MM.1S (cell line): Measurements from ENCODE around the gene FBXO44.

Source experiments
- DNase-seq: peaks from one replicate; pipeline ENCODE4 v3.0.0-alpha.2; 2015
- H2AFZ ChIP-seq: fragments of 300-600 bp; sonication (generic); 2 replicates; pipeline ENCODE4 v1.6.0; 2016; ENCODE audit warnings: antibody characterized with exemption, low read length
- H3F3A ChIP-seq: fragments of 300-600 bp; sonication (generic); 2 replicates; pipeline ENCODE4 v1.6.1; 2016; ENCODE audit warnings: mild to moderate bottlenecking, antibody characterized with exemption, low read length, moderate library complexity, mixed read lengths; ENCODE audit not compliant: insufficient read depth
- H3K27ac ChIP-seq: fragments of 300-600 bp; sonication (generic); 2 replicates; pipeline ENCODE4 v1.5.1; 2016; ENCODE audit warnings: mild to moderate bottlenecking, low read length
- H3K27me3 ChIP-seq: fragments of 300-600 bp; sonication (generic); replicated peaks from 2 replicates; pipeline ENCODE4 v1.6.0; 2016; ENCODE audit warnings: low read length; ENCODE audit not compliant: insufficient read depth
- H3K36me3 ChIP-seq: fragments of 300-600 bp; sonication (generic); replicated peaks from 2 replicates; pipeline ENCODE4 v1.6.1; 2016; ENCODE audit warnings: mild to moderate bottlenecking, low read length, mixed read lengths; ENCODE audit not compliant: insufficient read depth
- H3K4me1 ChIP-seq: fragments of 300-600 bp; sonication (generic); 2 replicates; pipeline ENCODE4 v1.6.1; 2016; ENCODE audit warnings: low read length, mixed read lengths
- H3K4me2 ChIP-seq: fragments of 300-600 bp; sonication (generic); 2 replicates; pipeline ENCODE4 v1.6.0; 2016; ENCODE audit warnings: low read depth, low read length
- H3K4me3 ChIP-seq: fragments of 300-600 bp; sonication (generic); 2 replicates; pipeline ENCODE4 v1.5.1; 2016; ENCODE audit warnings: low read length, mixed read lengths
- H3K79me2 ChIP-seq: fragments of 300-600 bp; sonication (generic); 2 replicates; pipeline ENCODE4 v1.6.1; 2016; ENCODE audit warnings: mixed run types, low read length, mixed read lengths
- H3K9ac ChIP-seq: fragments of 300-600 bp; sonication (generic); 2 replicates; pipeline ENCODE4 v1.6.1; 2016; ENCODE audit warnings: low read length, mixed read lengths
- H3K9me2 ChIP-seq: fragments of 300-600 bp; sonication (generic); replicated peaks from 2 replicates; pipeline ENCODE4 v1.6.1; 2016; ENCODE audit warnings: mild to moderate bottlenecking, low read length, mixed read lengths; ENCODE audit not compliant: insufficient read depth
- H3K9me3 ChIP-seq: fragments of 300-600 bp; sonication (generic); replicated peaks from 2 replicates; pipeline ENCODE4 v1.6.1; 2016; ENCODE audit warnings: mild to moderate bottlenecking, low read length, mixed read lengths; ENCODE audit not compliant: insufficient read depth
- H4K20me1 ChIP-seq: fragments of 300-600 bp; sonication (generic); 2 replicates; pipeline ENCODE4 v1.6.1; 2016; ENCODE audit warnings: mild to moderate bottlenecking, low read length, moderate library complexity, mixed read lengths; ENCODE audit not compliant: insufficient read depth
- CTCF ChIP-seq: fragments of 300-600 bp; sonication (generic); IDR thresholded peaks from 2 replicates; pipeline ENCODE4 v1.5.1; 2016; ENCODE audit warnings: antibody characterized with exemption, low read length, mixed read lengths
- EZH2 ChIP-seq: fragments of 300-600 bp; sonication (generic); optimal IDR thresholded peaks from 2 replicates; pipeline ENCODE3; 2017; ENCODE audit warnings: low read depth, mild to moderate bottlenecking, antibody characterized with exemption, low read length, mixed read lengths
- EZH2phosphoT487 ChIP-seq: fragments of 300-600 bp; sonication (generic); IDR thresholded peaks from 2 replicates; pipeline ENCODE4 v1.6.1; 2018; ENCODE audit warnings: antibody characterized with exemption, low read length

Gene FBXO44

DNA sequence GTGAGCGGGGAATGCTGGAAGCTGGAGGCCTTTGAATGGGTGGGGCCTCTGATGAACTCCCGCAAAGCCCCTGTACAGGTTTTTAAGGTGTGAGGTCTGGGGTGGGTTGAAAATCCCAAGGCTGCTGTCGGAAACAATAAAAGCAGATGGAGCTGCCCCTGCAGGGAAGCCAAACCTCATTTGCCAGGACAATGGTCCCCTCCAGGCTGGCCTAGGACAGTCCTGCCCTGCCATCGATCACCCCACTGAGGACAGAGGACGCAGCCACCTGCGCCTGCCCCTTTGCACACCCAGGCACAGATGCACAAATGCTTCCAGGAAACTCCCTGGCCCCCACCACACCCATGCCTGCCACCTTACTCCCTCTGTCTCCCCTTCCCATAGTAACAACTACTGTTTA lies 41.2 kb downstream of the FBXO44 start:
- no peak overlapping the region for H3K4me3 ChIP-seq
- no peak for TF ChIP-seq EZH2phosphoT487
- no peak for TF ChIP-seq EZH2
- no peak for TF ChIP-seq CTCF
- H3K9me2 ChIP-seq = no peaks in the 10 kb centered on the region
- no peak overlapping the region for H3K9ac ChIP-seq
- no peak overlapping the region for H2AFZ ChIP-seq
- no peaks in the 10 kb centered on the region for H3K9me3 ChIP-seq
- no peaks in the 10 kb centered on the region for H3K4me1 ChIP-seq
- no peaks in the 10 kb centered on the region for H4K20me1 ChIP-seq
- H3F3A ChIP-seq = no peaks in the 10 kb centered on the region
- H3K27me3 ChIP-seq = peaks cover 79% of the 10 kb centered on the region
- no peaks in the 10 kb centered on the region for H3K79me2 ChIP-seq
- H3K27ac ChIP-seq = no peak overlapping the region
- no peaks in the 10 kb centered on the region for H3K36me3 ChIP-seq
- no peak for DNase-seq
- no peak overlapping the region for H3K4me2 ChIP-seq

DNA sequence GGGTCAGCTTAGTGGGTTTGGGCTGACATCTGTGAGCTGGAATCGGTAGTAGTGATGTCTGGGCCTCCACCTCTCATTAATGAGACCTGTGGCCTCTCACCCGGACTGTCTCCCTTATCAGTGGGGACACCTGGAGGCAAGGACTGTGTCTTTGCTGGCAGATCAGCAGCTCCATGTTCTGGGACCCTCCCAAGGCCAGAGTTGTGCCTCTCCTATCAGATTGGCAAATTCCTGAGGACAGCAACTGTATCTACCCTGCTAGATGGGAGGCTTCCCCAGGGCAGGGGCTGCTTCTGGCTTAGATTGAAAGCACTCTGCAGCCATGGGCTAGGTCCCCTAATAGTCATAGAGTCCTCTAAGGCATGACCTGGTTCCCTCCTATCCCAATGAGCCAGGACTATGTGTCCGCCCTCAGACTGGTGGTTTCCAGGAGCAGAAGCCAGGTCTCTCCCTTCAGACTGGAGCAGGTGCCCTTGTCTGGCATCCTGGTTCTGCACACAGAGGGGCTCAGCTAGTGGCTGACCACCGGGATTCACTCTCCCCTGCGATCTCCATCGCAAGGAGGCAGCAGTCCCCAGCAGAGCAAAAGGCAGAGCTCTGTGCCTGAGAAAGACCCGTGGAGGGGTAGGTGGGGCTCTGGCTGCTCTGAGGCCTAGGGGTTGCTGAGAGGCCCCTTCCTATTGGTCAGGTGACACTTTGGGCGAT lies 42.7 kb downstream of the FBXO44 start:
- no peaks in the 10 kb centered on the region for H3K36me3 ChIP-seq

DNA sequence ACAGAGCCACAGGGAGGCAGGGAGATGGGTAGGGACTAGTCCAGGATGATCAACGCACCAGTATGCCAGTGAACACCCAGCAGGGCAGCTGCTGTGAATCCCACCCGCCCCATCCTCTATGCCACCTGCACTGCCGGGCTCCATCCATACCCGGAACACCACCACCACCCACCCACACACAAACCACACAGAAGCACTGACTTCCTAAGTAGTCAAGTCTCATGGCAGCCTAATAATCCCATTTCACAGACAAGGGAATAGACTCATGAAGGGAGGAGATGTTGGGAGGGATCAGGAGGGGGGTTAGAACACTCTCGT lies 43.2 kb downstream of the FBXO44 start:
- H3K79me2 ChIP-seq = no peaks in the 10 kb centered on the region
- no peaks in the 10 kb centered on the region for H3K9me2 ChIP-seq
- H4K20me1 ChIP-seq = no peaks in the 10 kb centered on the region
- no peaks in the 10 kb centered on the region for H3K9me3 ChIP-seq
- TF ChIP-seq EZH2phosphoT487 (no peak), EZH2 (no peak), CTCF (no peak)
- DNase-seq = no peak
- H3K27me3 ChIP-seq = peaks cover 83% of the 10 kb centered on the region
- no peak overlapping the region for H3K4me2 ChIP-seq
- H3K4me3 ChIP-seq = no peak overlapping the region
- no peaks in the 10 kb centered on the region for H3K36me3 ChIP-seq
- H3K9ac ChIP-seq = no peak overlapping the region
- no peaks in the 10 kb centered on the region for H3F3A ChIP-seq
- H3K27ac ChIP-seq = no peak overlapping the region
- H3K4me1 ChIP-seq = no peaks in the 10 kb centered on the region
- H2AFZ ChIP-seq = no peak overlapping the region

More for the DNA sequence above, 42.7 kb downstream of the FBXO44 start:
- no peak for DNase-seq
- no peaks in the 10 kb centered on the region for H3K9me3 ChIP-seq
- no peaks in the 10 kb centered on the region for H3K4me1 ChIP-seq
- no peak overlapping the region for H3K4me3 ChIP-seq
- H4K20me1 ChIP-seq = no peaks in the 10 kb centered on the region
- no peaks in the 10 kb centered on the region for H3F3A ChIP-seq
- H2AFZ ChIP-seq = no peak overlapping the region
- TF ChIP-seq CTCF (no peak), EZH2 (no peak), EZH2phosphoT487 (no peak)
- no peaks in the 10 kb centered on the region for H3K9me2 ChIP-seq
- H3K27ac ChIP-seq = no peak overlapping the region
- H3K9ac ChIP-seq = no peak overlapping the region
- H3K27me3 ChIP-seq = peaks cover 83% of the 10 kb centered on the region
- H3K4me2 ChIP-seq = no peak overlapping the region
- no peaks in the 10 kb centered on the region for H3K79me2 ChIP-seq
